ENCODE results near the gene EPHB1.
A peak's percentile ranks its signal among the peaks of the same experiment; 100 is the strongest.
"Not testable (repeated sequence)": the region's sequence is repeated elsewhere in the genome, so short reads cannot be mapped to it uniquely, and the experiment has no call there.

Gene EPHB1

GRCh38 chr3:134788283-134788682 is 6.8 kb upstream of the EPHB1 start:
- H3K9me3 ChIP-seq (ENCODE audit: control insufficient read depth, low read length); H3K4me3 ChIP-seq (ENCODE audit: low read length); H3K4me1 ChIP-seq (ENCODE audit: control insufficient read depth, insufficient read depth, low read length); H3K9ac ChIP-seq (ENCODE audit: low read length); H3K27me3 ChIP-seq (replicated peaks; ENCODE audit: control insufficient read depth, insufficient read depth, low read length); H3K36me3 ChIP-seq (ENCODE audit: control insufficient read depth, insufficient read depth, low read length, severe bottlenecking); DNase-seq (ENCODE audit: low read depth): not testable (repeated sequence)

GRCh38 chr3:134790065-134790464 is 5.0 kb upstream of the EPHB1 start:
- H3K9ac ChIP-seq (ENCODE audit: low read length): no peak overlapping the region
- H3K9me3 ChIP-seq (ENCODE audit: control insufficient read depth, low read length): no peaks in the 10 kb centered on the region
- no peak for DNase-seq (ENCODE audit: low read depth)
- H3K27me3 ChIP-seq (replicated peaks; ENCODE audit: control insufficient read depth, insufficient read depth, low read length): peaks cover 3% of the 10 kb centered on the region
- no peaks in the 10 kb centered on the region for H3K36me3 ChIP-seq (ENCODE audit: control insufficient read depth, insufficient read depth, low read length, severe bottlenecking)
- no peak overlapping the region for H3K4me3 ChIP-seq (ENCODE audit: low read length)
- no peaks in the 10 kb centered on the region for H3K4me1 ChIP-seq (ENCODE audit: control insufficient read depth, insufficient read depth, low read length)

GRCh38 chr3:134791992-134792391 is 3.1 kb upstream of the EPHB1 start:
- no peak for DNase-seq (ENCODE audit: low read depth)
- peaks cover 3% of the 10 kb centered on the region for H3K27me3 ChIP-seq (replicated peaks; ENCODE audit: control insufficient read depth, insufficient read depth, low read length)
- no peak overlapping the region for H3K9ac ChIP-seq (ENCODE audit: low read length)
- no peaks in the 10 kb centered on the region for H3K36me3 ChIP-seq (ENCODE audit: control insufficient read depth, insufficient read depth, low read length, severe bottlenecking)
- H3K4me3 ChIP-seq (ENCODE audit: low read length): no peak overlapping the region
- peaks cover 6% of the 10 kb centered on the region for H3K4me1 ChIP-seq (ENCODE audit: control insufficient read depth, insufficient read depth, low read length)
- H3K9me3 ChIP-seq (ENCODE audit: control insufficient read depth, low read length): no peaks in the 10 kb centered on the region

DNA sequence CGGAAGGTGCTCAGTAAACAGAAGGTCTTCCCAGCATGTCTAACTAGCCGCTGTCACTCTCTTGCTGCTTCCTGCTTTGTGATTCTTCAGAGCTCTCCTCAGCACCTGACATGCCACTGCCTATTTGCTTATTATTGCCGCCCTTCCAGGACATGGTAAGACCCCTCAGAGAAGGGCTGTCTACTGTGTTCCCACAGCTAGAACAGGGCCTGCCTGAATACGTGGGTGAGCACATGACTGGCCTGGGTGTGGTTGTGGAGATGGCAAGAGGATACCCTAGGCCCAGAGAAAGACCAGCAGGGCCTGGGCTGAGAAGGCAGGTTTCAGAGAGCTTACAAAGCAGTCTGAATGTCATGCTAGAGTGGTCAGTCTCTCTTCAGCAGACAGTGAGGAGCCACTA is 2.4 kb upstream of the EPHB1 start:
- H3K4me1 ChIP-seq (ENCODE audit: control insufficient read depth, insufficient read depth, low read length): peaks cover 14% of the 10 kb centered on the region
- no peak for DNase-seq (ENCODE audit: low read depth)
- H3K9me3 ChIP-seq (ENCODE audit: control insufficient read depth, low read length): no peaks in the 10 kb centered on the region
- H3K36me3 ChIP-seq (ENCODE audit: control insufficient read depth, insufficient read depth, low read length, severe bottlenecking): no peaks in the 10 kb centered on the region
- H3K4me3 ChIP-seq (ENCODE audit: low read length): no peak overlapping the region
- H3K27me3 ChIP-seq (replicated peaks; ENCODE audit: control insufficient read depth, insufficient read depth, low read length): peaks cover 3% of the 10 kb centered on the region
- H3K9ac ChIP-seq (ENCODE audit: low read length): no peak overlapping the region

DNA sequence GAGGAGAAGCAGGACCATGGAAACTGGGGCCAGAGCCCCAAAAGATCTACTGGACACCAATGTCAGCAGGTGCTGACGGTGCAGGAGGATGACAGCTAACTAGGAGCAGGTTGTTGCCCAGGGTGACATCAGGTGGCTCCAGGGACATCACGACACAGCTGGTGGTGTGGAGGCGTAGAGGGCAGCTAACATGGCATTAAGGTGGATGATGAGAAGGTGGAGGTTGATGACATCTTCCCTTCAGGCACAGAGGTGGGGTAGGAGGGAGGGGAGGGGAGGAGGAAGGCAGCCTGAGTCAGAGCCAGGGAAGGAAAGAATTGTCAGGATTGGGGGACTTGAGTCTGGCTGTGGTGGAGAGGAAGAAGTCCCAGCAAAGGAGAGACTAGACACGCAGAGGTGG is 1.5 kb upstream of the EPHB1 start:
- peaks cover 14% of the 10 kb centered on the region for H3K4me1 ChIP-seq (ENCODE audit: control insufficient read depth, insufficient read depth, low read length)
- no peak for DNase-seq (ENCODE audit: low read depth)
- H3K9me3 ChIP-seq (ENCODE audit: control insufficient read depth, low read length): no peaks in the 10 kb centered on the region
- no peak overlapping the region for H3K9ac ChIP-seq (ENCODE audit: low read length)
- no peaks in the 10 kb centered on the region for H3K36me3 ChIP-seq (ENCODE audit: control insufficient read depth, insufficient read depth, low read length, severe bottlenecking)
- no peak overlapping the region for H3K4me3 ChIP-seq (ENCODE audit: low read length)
- peaks cover 3% of the 10 kb centered on the region for H3K27me3 ChIP-seq (replicated peaks; ENCODE audit: control insufficient read depth, insufficient read depth, low read length)

- H3K4me1 ChIP-seq (ENCODE audit: control insufficient read depth, insufficient read depth, low read length): peaks cover 14% of the 10 kb centered on the region
- no peaks in the 10 kb centered on the region for H3K36me3 ChIP-seq (ENCODE audit: control insufficient read depth, insufficient read depth, low read length, severe bottlenecking)
- peaks cover 3% of the 10 kb centered on the region for H3K27me3 ChIP-seq (replicated peaks; ENCODE audit: control insufficient read depth, insufficient read depth, low read length)
- H3K9ac ChIP-seq (ENCODE audit: low read length): no peak overlapping the region
- H3K4me3 ChIP-seq (ENCODE audit: low read length): no peak overlapping the region
- DNase-seq (ENCODE audit: low read depth): no peak
- H3K9me3 ChIP-seq (ENCODE audit: control insufficient read depth, low read length): no peaks in the 10 kb centered on the region
Measured at GRCh38 chr3:134794323-134794722, 737 bp upstream of the EPHB1 start.

DNA sequence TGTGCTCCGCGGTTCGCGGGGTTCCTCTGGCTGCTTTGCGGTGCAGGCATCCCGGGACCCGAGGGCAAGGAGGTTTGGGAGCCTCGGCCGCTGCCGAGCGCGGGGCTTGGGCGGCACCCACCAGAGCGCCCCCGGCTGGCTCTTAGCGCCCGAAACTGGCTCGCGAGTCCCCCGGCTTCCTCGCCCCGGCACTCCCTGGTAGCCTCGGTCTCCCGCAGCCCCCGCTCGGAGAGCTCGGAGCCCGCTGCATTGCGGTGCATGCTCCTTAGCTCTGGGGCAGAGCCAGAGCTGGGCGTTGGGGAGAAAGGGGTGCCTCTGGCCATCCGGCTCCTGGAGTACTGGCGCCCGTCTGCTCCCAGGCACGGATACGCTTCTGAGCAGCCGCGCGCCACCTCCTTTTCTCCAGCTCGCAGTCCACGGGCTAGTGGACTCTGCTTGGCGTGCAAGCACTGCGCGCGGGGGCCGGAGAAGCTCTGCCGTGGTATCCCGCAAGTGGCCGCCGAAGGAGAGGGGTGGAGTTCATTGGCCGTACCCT is 753 bp downstream of the EPHB1 start:
- DNase-seq (ENCODE audit: low read depth): peak; percentile 39
- Histone ChIP-seq H3K4me3 (ENCODE audit: low read length) (peak overlapping the region; percentile 84), H3K36me3 (ENCODE audit: control insufficient read depth, insufficient read depth, low read length, severe bottlenecking) (no peaks in the 10 kb centered on the region), H3K4me1 (ENCODE audit: control insufficient read depth, insufficient read depth, low read length) (peaks cover 14% of the 10 kb centered on the region), H3K27me3 (replicated peaks; ENCODE audit: control insufficient read depth, insufficient read depth, low read length) (peaks cover 3% of the 10 kb centered on the region), H3K9ac (ENCODE audit: low read length) (peak overlapping the region; percentile 27), H3K9me3 (ENCODE audit: control insufficient read depth, low read length) (no peaks in the 10 kb centered on the region)

DNA sequence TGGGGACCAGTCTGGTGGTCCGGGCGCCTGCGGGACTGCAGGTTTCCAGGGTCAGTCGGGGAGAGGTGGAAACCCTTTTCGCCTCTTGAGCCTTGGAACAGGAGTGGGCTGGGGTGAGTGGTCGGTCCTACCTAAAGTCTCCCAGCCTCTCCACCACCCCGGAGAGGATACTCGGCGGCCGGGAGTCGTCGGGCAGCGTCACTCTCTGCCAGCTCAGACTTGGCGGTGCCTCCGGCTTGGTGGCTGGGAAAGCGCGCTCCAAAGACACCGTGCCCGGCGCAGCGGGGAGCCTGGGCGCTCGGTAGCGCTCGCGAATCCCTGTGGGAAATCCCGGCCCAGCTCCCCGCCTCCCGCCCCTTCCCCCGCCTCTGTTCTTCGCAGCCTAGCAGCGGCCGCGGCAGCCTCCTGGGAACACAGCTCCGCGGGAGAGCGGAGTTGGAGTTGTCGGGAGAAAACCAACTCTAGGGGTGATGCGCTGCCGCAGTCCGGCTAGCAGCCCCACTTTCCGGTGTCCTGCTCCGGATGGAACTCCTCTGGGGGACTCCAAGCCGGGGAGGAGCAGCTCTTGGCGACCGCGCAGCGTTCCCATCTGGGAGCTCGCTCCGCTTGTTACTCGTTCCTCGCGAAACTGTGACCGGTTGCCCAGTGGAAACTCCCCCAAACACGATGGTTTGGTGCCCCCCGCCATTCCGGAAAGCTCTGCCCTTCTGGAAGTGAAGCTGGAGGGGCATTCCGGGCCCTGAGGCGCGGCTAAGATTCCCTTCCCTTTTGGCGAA is 1.4 kb downstream of the EPHB1 start:
- Histone ChIP-seq H3K9ac (ENCODE audit: low read length) (peak overlapping the region; percentile 57), H3K27me3 (replicated peaks; ENCODE audit: control insufficient read depth, insufficient read depth, low read length) (peaks cover 3% of the 10 kb centered on the region), H3K36me3 (ENCODE audit: control insufficient read depth, insufficient read depth, low read length, severe bottlenecking) (no peaks in the 10 kb centered on the region), H3K9me3 (ENCODE audit: control insufficient read depth, low read length) (no peaks in the 10 kb centered on the region), H3K4me1 (ENCODE audit: control insufficient read depth, insufficient read depth, low read length) (peaks cover 14% of the 10 kb centered on the region), H3K4me3 (ENCODE audit: low read length) (peak overlapping the region; percentile 84)
- peak; percentile 25 for DNase-seq (ENCODE audit: low read depth)

GRCh38 chr3:134797057-134797740 is 2.1 kb downstream of the EPHB1 start:
- DNase-seq (ENCODE audit: low read depth): no peak

DNA sequence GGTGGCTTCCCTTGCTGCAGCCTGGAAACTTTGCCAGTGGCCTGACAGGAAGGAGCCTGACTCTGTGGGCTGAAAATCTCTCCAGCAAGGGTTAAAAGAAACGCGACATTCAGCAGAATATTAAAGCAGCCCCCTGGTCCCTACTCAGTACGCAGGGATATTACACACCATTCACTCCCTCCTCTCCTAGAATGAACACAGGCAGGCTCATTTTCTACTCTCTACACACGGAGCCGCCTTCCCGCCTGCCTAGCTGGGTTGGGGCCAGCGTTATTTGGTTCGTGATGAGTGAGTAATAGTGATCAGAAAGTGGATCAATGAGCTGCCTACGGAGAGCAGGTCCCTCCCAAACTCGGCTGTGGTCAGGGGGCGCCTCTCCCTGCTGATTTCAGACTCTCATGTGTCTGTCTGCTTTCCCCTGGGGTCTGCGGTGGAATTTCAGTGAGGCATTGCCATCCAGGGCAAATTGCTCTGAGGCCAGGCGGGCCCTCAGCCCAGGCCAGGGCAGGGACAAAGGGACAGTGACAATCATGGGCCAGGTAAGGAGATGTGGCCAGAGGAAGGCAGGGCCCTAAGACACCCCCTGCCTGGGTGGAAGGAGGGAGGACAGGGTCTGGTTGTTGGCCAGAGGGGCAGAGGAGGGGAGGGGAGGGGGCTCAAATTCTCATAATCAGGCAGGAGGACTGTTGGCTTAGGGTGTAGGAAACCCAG is 2.8 kb downstream of the EPHB1 start:
- Histone ChIP-seq H3K36me3 (ENCODE audit: control insufficient read depth, insufficient read depth, low read length, severe bottlenecking) (no peaks in the 10 kb centered on the region), H3K27me3 (replicated peaks; ENCODE audit: control insufficient read depth, insufficient read depth, low read length) (peaks cover 3% of the 10 kb centered on the region), H3K4me1 (ENCODE audit: control insufficient read depth, insufficient read depth, low read length) (peaks cover 14% of the 10 kb centered on the region), H3K9me3 (ENCODE audit: control insufficient read depth, low read length) (no peaks in the 10 kb centered on the region), H3K4me3 (ENCODE audit: low read length) (peak overlapping the region; percentile 84), H3K9ac (ENCODE audit: low read length) (no peak overlapping the region)
- no peak for DNase-seq (ENCODE audit: low read depth)

More at GRCh38 chr3:134797057-134797740, 2.1 kb downstream of the EPHB1 start:
- Histone ChIP-seq H3K4me1 (ENCODE audit: control insufficient read depth, insufficient read depth, low read length) (peaks cover 14% of the 10 kb centered on the region), H3K9me3 (ENCODE audit: control insufficient read depth, low read length) (no peaks in the 10 kb centered on the region), H3K4me3 (ENCODE audit: low read length) (peak overlapping the region; percentile 84), H3K27me3 (replicated peaks; ENCODE audit: control insufficient read depth, insufficient read depth, low read length) (peaks cover 3% of the 10 kb centered on the region), H3K36me3 (ENCODE audit: control insufficient read depth, insufficient read depth, low read length, severe bottlenecking) (no peaks in the 10 kb centered on the region), H3K9ac (ENCODE audit: low read length) (peak overlapping the region; percentile 57)

GRCh38 chr3:134798681-134799311 is 3.7 kb downstream of the EPHB1 start:
- Histone ChIP-seq H3K27me3 (replicated peaks; ENCODE audit: control insufficient read depth, insufficient read depth, low read length) (peaks cover 3% of the 10 kb centered on the region), H3K36me3 (ENCODE audit: control insufficient read depth, insufficient read depth, low read length, severe bottlenecking) (no peaks in the 10 kb centered on the region), H3K4me3 (ENCODE audit: low read length) (no peak overlapping the region), H3K4me1 (ENCODE audit: control insufficient read depth, insufficient read depth, low read length) (peaks cover 14% of the 10 kb centered on the region), H3K9ac (ENCODE audit: low read length) (no peak overlapping the region), H3K9me3 (ENCODE audit: control insufficient read depth, low read length) (no peaks in the 10 kb centered on the region)
- DNase-seq (ENCODE audit: low read depth): no peak

Data from adipocyte (in vitro differentiated cells).